Heart right ventricle (tissue), 16 donors: ENCODE data around the gene GRB10. TPM values are rescaled to one million over a fixed set of nuclear protein-coding genes. Genes with fewer than 3 reads are reported as not detected.
"Not testable (repeated sequence)": the region's sequence is repeated elsewhere in the genome, so short reads cannot be mapped to it uniquely, and the experiment has no call there.

Experiments
- ATAC-seq, 8 donors: fragments of 200-7000 bp; cut with Tn5 transposase; one replicate each; pipeline ENCODE4 v1.9.1; 2020; ENCODE audit warnings: mild to moderate bottlenecking in 8 of 8, moderate library complexity in 8 of 8, moderate number of reproducible peaks in 1 of 8
- DNase-seq, 2 donors: peaks; one replicate each; pipeline ENCODE4 v3.0.0-alpha.2; 2020
- H3K27ac ChIP-seq, 10 donors: fragments of 200-600 bp; sonication (generic) in 2 of 10; one replicate each; pipeline versions ENCODE4 v1.5.0 to v1.8.0; 2020 to 2022; ENCODE audit warnings: mild to moderate bottlenecking in 3 of 10
- H3K27me3 ChIP-seq, 7 donors: fragments of 200-600 bp; one replicate each; pipeline ENCODE4 v1.8.0; 2021 to 2022; ENCODE audit warnings: mild to moderate bottlenecking in 2 of 7
- H3K36me3 ChIP-seq, 9 donors: fragments of 200-600 bp; sonication (generic) in 1 of 9; one replicate each; pipeline versions ENCODE4 v1.5.0 to v1.8.0; 2020 to 2022; ENCODE audit warnings: mild to moderate bottlenecking in 2 of 9
- H3K4me1 ChIP-seq, 9 donors: fragments of 200-600 bp; sonication (generic) in 1 of 9; one replicate each; pipeline versions ENCODE4 v1.5.0 to v1.8.0; 2020 to 2022; ENCODE audit warnings: mild to moderate bottlenecking in 4 of 9
- H3K4me3 ChIP-seq, 10 donors: fragments of 200-600 bp; sonication (generic) in 2 of 10; one replicate each; pipeline versions ENCODE4 v1.5.0 to v1.8.0; 2020 to 2022; ENCODE audit warnings: mild to moderate bottlenecking in 7 of 10, moderate library complexity in 2 of 10
- H3K9me3 ChIP-seq, 11 donors: fragments of 200-600 bp in 10 of 11; sonication (generic) in 2 of 11; one replicate each; pipeline versions ENCODE4 v1.5.0 to v1.8.0; 2013 to 2022; ENCODE audit warnings: mild to moderate bottlenecking in 2 of 11, control low read depth in 1 of 11, moderate library complexity in 1 of 11
- CTCF ChIP-seq, 9 donors: fragments of 200-600 bp; sonication (generic) in 2 of 9; IDR thresholded peaks; one replicate each; pipeline versions ENCODE4 v1.5.0 to v1.8.0; 2021 to 2022; ENCODE audit warnings: antibody characterized with exemption in 9 of 9, mild to moderate bottlenecking in 5 of 9, moderate library complexity in 1 of 9
- WGBS, 2 donors: extraction: QIAGEN DNeasy Blood & Tissue Kit; methylation state at CpG; one replicate each; pipeline ENCODE4 v1.1.7; 2013; ENCODE audit warnings: inconsistent platforms in 1 of 2; 5-methylcytosine and 5-hydroxymethylcytosine counted together
- intact Hi-C, 10 donors: fragments of 100-400 bp; cut with DNase I; formaldehyde crosslinking; loops; one replicate each; pipeline versions ENCODE4 v1.11.1 to v1.14.2; 2022
- polyA plus RNA-seq, 2 donors: library from polyadenylated mRNA; stranded (reverse); fragments of 200-250 nt; gene quantifications; one replicate each; pipeline ENCODE4 v1.2.3, GENCODE V29; 2013
- total RNA-seq, 10 donors: library from RNA; stranded (reverse); fragmentation: NEBNext Ultra II Directional in 3 of 10; extraction: Animal tissue kit (Norgen Biotek cat#: 25700) in 3 of 10; gene quantifications; one replicate each; pipeline versions ENCODE4 v1.2.1 to v1.2.4, GENCODE V29; 2021 to 2023
- donor health status: Arrhythmogenic right ventricular cardiomyopathy.
- donor health status: ischemic (EF 13 %, LVEDD 7.1; RV severe dilation, severe dysfunction).
- donor health status: healthy with polysubstance abuse.
- donor health status: DM: no; HTN: yes; CAD: no.
- donor health status: DM: no; HTN: no; CAD: no.
- donor health status: ischemic (EF 25% LVEDD 6.9; RV normal size, moderate dysfunction).
- donor health status: ischemic (EF 25% LVEDD 5.7; RV mildly dilated, moderate dysfunction).
- donor health status: healthy.
- donor health status: DM: yes; HTN: yes; CAD: no.
- donor health status: Ischemic cardiomyopathy.
- donor health status: ischemic (EF 35%, LVEDD 5.7; RV mildly dilated, moderate dysfunction).
- donor health status: nonischemic (EF 11% LVEDD 7.7; RV severe dilation, severe dysfunction).
- donor health status: DM: yes; HTN: yes; CAD: no.
- donor health status: PGD.
- donor health status: ischemic (EF 29% LVEDD 5.4; RV normal size, mild dysfunction).
- donor health status: nonischemic (EF 23%, LVEDD 6.1; RV moderate dilation, normal function).

The GRB10 gene
- total and polyA plus RNA-seq, 12 donors: 13.2 to 48.7 (median 29.6) TPM

- intact Hi-C loops: loop anchor here in 1 of 10 donors (10.0 kb wide), 1 partner anchor 50 kb away; no protein-coding TSS in a partner anchor
- H3K27ac ChIP-seq: no peak overlapping the region
Observed at GRCh38 chr7:50775231-50775630, 7.5 kb downstream of the GRB10 start.

DNA sequence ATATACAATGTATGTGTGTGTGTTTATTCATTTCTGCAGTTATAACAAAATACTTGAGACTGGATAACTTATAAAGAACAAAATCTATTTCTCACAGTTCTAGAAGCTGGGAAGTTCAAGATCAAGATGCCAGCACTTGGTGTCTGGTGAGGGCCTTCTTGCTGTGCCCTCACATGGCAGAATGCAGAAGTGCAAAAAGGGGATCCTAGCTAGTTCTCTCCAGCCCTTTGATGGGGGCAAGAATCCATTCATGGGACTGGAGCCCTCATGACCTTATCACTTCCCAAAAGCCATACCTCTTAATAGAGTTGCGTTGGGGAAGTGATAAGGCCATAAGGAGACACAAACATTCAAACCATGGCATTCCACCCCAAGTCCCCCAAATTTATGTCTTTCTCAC is 8.4 kb downstream of the GRB10 start:
- DNase-seq (no peak), ATAC-seq (no peak)
- peaks cover 0 to 10% (median 0%) of the 10 kb centered on the region in 9 donors for H3K36me3 ChIP-seq
- intact Hi-C loops: loop anchor here in 1 of 10 donors (10.0 kb wide), 1 partner anchor 50 kb away; no protein-coding TSS in a partner anchor
- H3K27me3 ChIP-seq: no peaks in the 10 kb centered on the region
- no peak for TF ChIP-seq CTCF (IDR thresholded peaks at IDR 0.05)
- H3K4me1 ChIP-seq: peaks cover 7 to 62% (median 30%) of the 10 kb centered on the region in 9 donors
- no peak overlapping the region for H3K4me3 ChIP-seq
- WGBS, 2 donors: 95% methylated on average over 1 of the region's 1 CpG
- no peak overlapping the region for H3K27ac ChIP-seq
- peaks cover 0 to 8% (median 0%) of the 10 kb centered on the region in 11 donors for H3K9me3 ChIP-seq

More at GRCh38 chr7:50775231-50775630, 7.5 kb downstream of the GRB10 start:
- WGBS, 2 donors: 83 to 94% methylated on average over 3 of the region's 3 CpGs
- H3K4me3 ChIP-seq: no peak overlapping the region
- TF ChIP-seq CTCF (IDR thresholded peaks at IDR 0.05): no peak
- H3K9me3 ChIP-seq: peaks cover 0 to 8% (median 0%) of the 10 kb centered on the region in 11 donors
- no peaks in the 10 kb centered on the region for H3K27me3 ChIP-seq
- DNase-seq: no peak
- H3K36me3 ChIP-seq: peaks cover 0 to 7% (median 0%) of the 10 kb centered on the region in 9 donors
- no peak for ATAC-seq
- peaks cover 7 to 62% (median 28%) of the 10 kb centered on the region in 9 donors for H3K4me1 ChIP-seq

DNA sequence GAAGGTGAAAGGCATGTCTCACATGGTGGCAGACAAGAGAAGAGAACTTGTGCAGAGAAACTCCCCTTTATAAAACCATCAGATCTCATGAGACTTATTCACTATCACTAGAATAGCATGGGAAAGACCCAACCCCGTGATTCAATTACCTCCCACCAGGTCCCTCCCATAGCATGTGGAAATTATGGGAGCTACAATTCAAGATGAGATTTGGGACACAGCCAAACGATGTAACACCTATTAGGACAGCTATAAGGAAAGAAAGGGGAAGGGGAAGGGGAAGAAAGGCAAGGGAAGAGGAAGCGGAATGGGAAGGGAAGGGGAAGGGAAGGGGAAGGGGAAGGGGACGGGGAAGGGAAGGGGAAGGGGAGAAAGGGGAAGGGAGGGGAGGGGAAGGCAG is 9.6 kb downstream of the GRB10 start:
- 80% methylated on average over 2 to 3 of the region's 4 CpGs for WGBS, 2 donors
- not testable (repeated sequence) for ATAC-seq, H3K27me3 ChIP-seq, DNase-seq, H3K4me3 ChIP-seq, H3K36me3 ChIP-seq, H3K27ac ChIP-seq, H3K9me3 ChIP-seq
- intact Hi-C loops: loop anchor here in 1 of 10 donors (10.0 kb wide), 1 partner anchor 48 kb away; no protein-coding TSS in a partner anchor
- H3K4me1 ChIP-seq: peaks cover 7 to 70% (median 32%) of the 10 kb centered on the region in 9 donors

DNA sequence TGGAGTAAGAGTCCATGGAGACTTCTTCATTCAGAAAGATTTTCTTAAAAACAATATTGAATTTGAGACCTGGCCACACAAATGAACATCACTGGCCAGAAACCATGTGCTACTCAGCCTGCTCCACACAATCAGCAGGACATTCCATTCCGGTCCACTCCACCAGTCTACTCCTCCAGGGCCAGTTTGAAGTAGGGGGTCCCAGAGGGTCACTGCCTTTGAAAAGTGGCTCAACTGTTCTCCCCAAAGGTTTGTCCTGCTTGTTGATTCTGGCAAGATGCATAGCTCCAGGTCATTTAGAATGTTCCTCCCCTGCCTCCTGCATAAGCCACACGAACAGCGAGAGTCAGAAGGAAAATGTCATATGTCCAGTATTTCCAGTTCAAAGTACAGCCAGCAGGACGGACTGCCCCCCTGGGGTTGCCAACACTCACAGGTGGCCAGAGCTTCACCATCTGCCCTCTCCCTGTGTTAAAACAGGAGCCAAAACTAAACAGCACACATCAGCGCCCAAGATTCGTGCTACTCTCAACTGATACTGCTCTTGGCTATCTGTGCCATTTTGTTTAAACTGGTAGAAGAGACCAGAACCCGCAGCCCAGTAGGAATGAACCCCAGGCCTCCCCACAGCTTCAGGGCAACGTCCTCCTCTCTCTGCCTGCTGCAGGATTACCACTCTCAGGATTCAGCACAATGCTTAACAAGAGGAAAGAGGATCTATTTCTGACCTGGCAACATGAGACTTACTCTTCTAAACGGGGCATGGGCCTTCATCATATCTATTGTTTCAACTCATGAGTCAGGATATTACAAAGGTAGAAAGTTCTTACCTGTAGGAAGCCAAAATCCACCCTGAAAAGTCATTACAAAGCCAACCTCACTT is 11.3 kb downstream of the GRB10 start:
- TF ChIP-seq CTCF (IDR thresholded peaks at IDR 0.05): no peak
- intact Hi-C loops: loop anchor here in 1 of 10 donors (10.0 kb wide), 1 partner anchor 47 kb away; no protein-coding TSS in a partner anchor
- Histone ChIP-seq H3K27ac (peak overlapping the region in 5 of 10 donors; percentile 7 to 62 (median 26)), H3K9me3 (peaks cover 0 to 8% (median 0%) of the 10 kb centered on the region in 11 donors), H3K36me3 (peaks cover 0 to 7% (median 0%) of the 10 kb centered on the region in 9 donors), H3K27me3 (no peaks in the 10 kb centered on the region), H3K4me1 (peaks cover 6 to 82% (median 36%) of the 10 kb centered on the region in 9 donors), H3K4me3 (no peak overlapping the region)
- DNase-seq (no peak), ATAC-seq (peak; percentile 20 to 78 (median 42))
- 54 to 57% methylated on average over 9 of the region's 9 CpGs for WGBS, 2 donors
